ENCODE results near the gene CAPN14.

GRCh38 chr2:31238906-31239592, 21.7 kb upstream of the CAPN14 start:
- TF ChIP-seq, protein P1, sequence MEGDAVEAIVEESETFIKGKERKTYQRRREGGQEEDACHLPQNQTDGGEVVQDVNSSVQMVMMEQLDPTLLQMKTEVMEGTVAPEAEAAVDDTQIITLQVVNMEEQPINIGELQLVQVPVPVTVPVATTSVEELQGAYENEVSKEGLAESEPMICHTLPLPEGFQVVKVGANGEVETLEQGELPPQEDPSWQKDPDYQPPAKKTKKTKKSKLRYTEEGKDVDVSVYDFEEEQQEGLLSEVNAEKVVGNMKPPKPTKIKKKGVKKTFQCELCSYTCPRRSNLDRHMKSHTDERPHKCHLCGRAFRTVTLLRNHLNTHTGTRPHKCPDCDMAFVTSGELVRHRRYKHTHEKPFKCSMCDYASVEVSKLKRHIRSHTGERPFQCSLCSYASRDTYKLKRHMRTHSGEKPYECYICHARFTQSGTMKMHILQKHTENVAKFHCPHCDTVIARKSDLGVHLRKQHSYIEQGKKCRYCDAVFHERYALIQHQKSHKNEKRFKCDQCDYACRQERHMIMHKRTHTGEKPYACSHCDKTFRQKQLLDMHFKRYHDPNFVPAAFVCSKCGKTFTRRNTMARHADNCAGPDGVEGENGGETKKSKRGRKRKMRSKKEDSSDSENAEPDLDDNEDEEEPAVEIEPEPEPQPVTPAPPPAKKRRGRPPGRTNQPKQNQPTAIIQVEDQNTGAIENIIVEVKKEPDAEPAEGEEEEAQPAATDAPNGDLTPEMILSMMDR (IDR thresholded peaks at IDR 0.05) = no peak
- TF ChIP-seq POLR2A (IDR thresholded peaks at IDR 0.05) = no peak

All from lower leg skin (tissue), 3 donors.